Measurements from ENCODE around the gene AATF. TPM values are rescaled to one million over a fixed set of nuclear protein-coding genes. Genes with fewer than 3 reads are reported as not detected.

The AATF gene
- total RNA-seq, 1 experiment from 2014 or later: 61.0 TPM

GRCh38 chr17:36938566-36939051, 10.1 kb upstream of the AATF start:
- no peaks in the 10 kb centered on the region for H3K9me3 Mint-ChIP-seq
- DNase-seq (ENCODE audit: low spot score) (peak; percentile 58), ATAC-seq (no peak; the same call in 1 of the 2 replicates)
- no peaks in the 10 kb centered on the region for H3K36me3 Mint-ChIP-seq
- no peak for TF ChIP-seq KAT7 (CRISPR knock-in tag; IDR thresholded peaks at IDR 0.05; ENCODE audit: borderline replicate concordance)
- TF ChIP-seq HMGA2 (CRISPR knock-in tag; IDR thresholded peaks at IDR 0.05): no peak
- TF ChIP-seq ZNF263 (CRISPR knock-in tag; IDR thresholded peaks at IDR 0.05; ENCODE audit: low read depth): no peak
- no peak for TF ChIP-seq ZNF425 (CRISPR knock-in tag; conservative IDR thresholded peaks at IDR 0.05)
- no peak for TF ChIP-seq ZNF121 (CRISPR knock-in tag; IDR thresholded peaks at IDR 0.05)
- TF ChIP-seq SP1 (CRISPR knock-in tag; conservative IDR thresholded peaks at IDR 0.05): 0 out of 2 replicates have a peak, but pooled peaks have one; percentile 35
- no peak for TF ChIP-seq E2F1 (CRISPR knock-in tag; IDR thresholded peaks at IDR 0.05)
- no peak for TF ChIP-seq TP53 (CRISPR knock-in tag; IDR thresholded peaks at IDR 0.05)
- 0 out of 2 replicates have a peak, but pooled peaks have one; percentile 35 for TF ChIP-seq PRDM15 (CRISPR knock-in tag; IDR thresholded peaks at IDR 0.05)
- no peak for TF ChIP-seq CBFB (CRISPR knock-in tag; IDR thresholded peaks at IDR 0.05; ENCODE audit: low read depth)
- no peak for TF ChIP-seq SOX15 (CRISPR knock-in tag; IDR thresholded peaks at IDR 0.05)
- no peak for TF ChIP-seq TEAD1 (CRISPR knock-in tag; IDR thresholded peaks at IDR 0.05)
- H3K4me3 Mint-ChIP-seq: peak overlapping the region; percentile 78
- peaks cover 99% of the 10 kb centered on the region for H3K27me3 Mint-ChIP-seq (ENCODE audit: low read depth)
- ChIA-PET CTCF (interaction anchor here (0.8 to 2.4 kb wide), 12 partner anchors 9 to 337 kb away, joined by 3 to 12 read pairs (median 3); partner anchors contain the start of genes AATF and MRM1), POLR2A (interaction anchor here (2.0 kb wide), 1 partner anchor 10 kb away, joined by 7 read pairs; the partner anchor contains the start of gene AATF)
- H3K27ac Mint-ChIP-seq: no peak overlapping the region
- H3K4me1 Mint-ChIP-seq: peaks cover 68% of the 10 kb centered on the region

- Mint-ChIP-seq H3K27me3 (ENCODE audit: low read depth) (peaks cover 99% of the 10 kb centered on the region), H3K36me3 (no peaks in the 10 kb centered on the region), H3K4me3 (peak overlapping the region; percentile 78), H3K9me3 (no peaks in the 10 kb centered on the region), H3K4me1 (peaks cover 65% of the 10 kb centered on the region), H3K27ac (no peak overlapping the region)
- DNase-seq (ENCODE audit: low spot score) (no peak), ATAC-seq (no peak)
- POLR2A ChIA-PET: interaction anchor here (2.0 kb wide), 1 partner anchor 10 kb away, joined by 7 read pairs; the partner anchor contains the start of gene AATF
- TF ChIP-seq ATF2 (CRISPR knock-in tag; IDR thresholded peaks at IDR 0.05; ENCODE audit: borderline replicate concordance, low read depth): no peak
- TF ChIP-seq PRRX2 (CRISPR knock-in tag; IDR thresholded peaks at IDR 0.05): no peak
- no peak for TF ChIP-seq NFE2L1 (CRISPR knock-in tag; IDR thresholded peaks at IDR 0.05)
- TF ChIP-seq GTF2I (CRISPR knock-in tag; conservative IDR thresholded peaks at IDR 0.05): no peak
- no peak for TF ChIP-seq IRF2 (CRISPR knock-in tag; IDR thresholded peaks at IDR 0.05; ENCODE audit: borderline replicate concordance, low read depth)
- TF ChIP-seq ZNF232 (CRISPR knock-in tag; IDR thresholded peaks at IDR 0.05): no peak
- no peak for TF ChIP-seq NFATC4 (CRISPR knock-in tag; IDR thresholded peaks at IDR 0.05)
- no peak for TF ChIP-seq ATF1 (CRISPR knock-in tag; IDR thresholded peaks at IDR 0.05)
- CTCF ChIA-PET: interaction anchor here (0.8 to 2.4 kb wide), 11 partner anchors 10 to 338 kb away, joined by 3 to 12 read pairs (median 3); partner anchors contain the start of genes AATF and MRM1
Observed at GRCh38 chr17:36939052-36939801, 9.5 kb upstream of the AATF start.

Measured in WTC11 (cell line).